H1 (cell line): ENCODE measurements around the gene KDM8. TPM values are rescaled to one million over a fixed set of nuclear protein-coding genes. Genes with fewer than 3 reads are reported as not detected.
A peak's percentile ranks its signal among the peaks of the same experiment; 100 is the strongest.

ENCODE experiments used
- CTCF ChIA-PET: fragments of 300-600 bp; sonication (Branson Sonifier 250); formaldehyde crosslinking; loops from one replicate; lab custom pipeline; 2021; ENCODE audit not compliant: partially characterized antibody; lab: Charles Lee
- POLR2A ChIA-PET: fragments of 300-600 bp; sonication (Branson Sonifier 250); formaldehyde crosslinking; loops from one replicate; lab custom pipeline; 2021; ENCODE audit warnings: inconsistent platforms; ENCODE audit not compliant: partially characterized antibody; lab: Charles Lee
- DNase-seq, 2 experiments: peaks; one replicate each; pipeline versions ENCODE4 v3.0.0 to v3.0.0-alpha.2; 2010 to 2022; ENCODE audit warnings: low spot score in 2 of 2, low read depth in 1 of 2, mixed read lengths in 1 of 2
- FAIRE-seq: peaks from 2 replicates; lab custom pipeline; 2011; peaks lifted over from hg19 to GRCh38; lab: Jason Lieb, UNC
- H2AFZ ChIP-seq: 2 replicates; pipeline ENCODE4 v1.8.1; 2012; ENCODE audit warnings: low read length, inconsistent platforms
- H2AK5ac ChIP-seq: 2 replicates; pipeline ENCODE4 v1.6.1; 2013; ENCODE audit warnings: low read depth, low read length
- H2BK120ac ChIP-seq: replicated peaks from 2 replicates; pipeline ENCODE3; 2013; ENCODE audit warnings: low read depth, low read length, inconsistent platforms
- H2BK12ac ChIP-seq: 2 replicates; pipeline ENCODE4 v1.6.1; 2013; ENCODE audit warnings: low read depth, low read length
- H2BK15ac ChIP-seq: 2 replicates; pipeline ENCODE4 v1.6.1; 2013; ENCODE audit warnings: low read length
- H2BK20ac ChIP-seq: 2 replicates; pipeline ENCODE4 v1.6.1; 2013; ENCODE audit warnings: low read length
- H2BK5ac ChIP-seq: 2 replicates; pipeline ENCODE4 v1.6.1; 2013; ENCODE audit warnings: low read depth, low read length
- H3K14ac ChIP-seq: 2 replicates; pipeline ENCODE4 v1.6.1; 2013; ENCODE audit warnings: inconsistent platforms; ENCODE audit not compliant: insufficient read length
- H3K18ac ChIP-seq: 2 replicates; pipeline ENCODE4 v1.6.1; 2013; ENCODE audit warnings: low read length; ENCODE audit errors: extremely low read depth
- H3K23ac ChIP-seq: 2 replicates; pipeline ENCODE4 v1.6.1; 2013; ENCODE audit warnings: inconsistent platforms; ENCODE audit not compliant: insufficient read length
- H3K23me2 ChIP-seq: 2 replicates; pipeline ENCODE4 v1.6.1; 2013; ENCODE audit warnings: low read depth, low read length
- H3K27ac ChIP-seq: 2 replicates; pipeline ENCODE4 v1.6.1; 2011; ENCODE audit warnings: low read depth, low read length, inconsistent platforms
- H3K27me3 ChIP-seq, 4 experiments: replicated peaks in 1 of 4; 1 replicate in 1 of 4; 2 replicates in 3 of 4; pipeline versions ENCODE4 v1.6.1 to v1.8.1; 2011 to 2013; ENCODE audit warnings: low read length in 3 of 4, mild to moderate bottlenecking in 3 of 4, inconsistent platforms in 2 of 4, mixed read lengths in 2 of 4, moderate library complexity in 1 of 4; ENCODE audit not compliant: control insufficient read depth in 3 of 4, insufficient read depth in 3 of 4; ENCODE audit errors: extremely low read depth in 1 of 4
- H3K36me3 ChIP-seq, 4 experiments: 2 replicates each; pipeline versions ENCODE4 v1.6.1 to v1.8.1; 2011 to 2013; ENCODE audit warnings: mild to moderate bottlenecking in 4 of 4, low read length in 3 of 4, moderate library complexity in 2 of 4, control low read depth in 1 of 4, inconsistent platforms in 1 of 4; ENCODE audit not compliant: insufficient read depth in 4 of 4, control insufficient read depth in 2 of 4
- H3K4ac ChIP-seq: replicated peaks from 2 replicates; pipeline ENCODE3; 2013; ENCODE audit warnings: low read length, low read depth, mixed read lengths, inconsistent platforms; ENCODE audit not compliant: insufficient read length
- H3K4me1 ChIP-seq, 4 experiments: replicated peaks in 1 of 4; 1 replicate in 1 of 4; 2 replicates in 3 of 4; pipeline versions ENCODE4 v1.6.1 to v1.8.1; 2011 to 2013; ENCODE audit warnings: low read length in 3 of 4, inconsistent platforms in 2 of 4, mixed read lengths in 1 of 4; ENCODE audit not compliant: insufficient read depth in 4 of 4, control insufficient read depth in 3 of 4
- H3K4me2 ChIP-seq, 2 experiments: 2 replicates each; pipeline versions ENCODE4 v1.6.1 to v1.8.1; 2011 to 2013; ENCODE audit warnings: low read depth in 2 of 2, low read length in 2 of 2, control low read depth in 1 of 2, inconsistent platforms in 1 of 2, mild to moderate bottlenecking in 1 of 2; ENCODE audit not compliant: insufficient read depth in 1 of 2
- H3K4me3 ChIP-seq, 4 experiments: fragments of 200-600, 300-600 bp in 1 of 4; sonication (generic), shearing (Covaris generic), sonication (Bioruptor Twin) in 1 of 4; 2 replicates each; pipeline versions ENCODE4 v1.5.1 to v1.8.1; 2011 to 2016; ENCODE audit warnings: low read length in 4 of 4, low read depth in 3 of 4, control low read depth in 2 of 4, inconsistent platforms in 2 of 4, mild to moderate bottlenecking in 2 of 4, mixed read lengths in 1 of 4, moderate library complexity in 1 of 4; ENCODE audit not compliant: insufficient read depth in 2 of 4; ENCODE audit errors: extremely low read depth in 1 of 4
- H3K56ac ChIP-seq: replicated peaks from 2 replicates; pipeline ENCODE3; 2013; ENCODE audit warnings: low read depth, mild to moderate bottlenecking, mixed read lengths, low read length, inconsistent platforms; ENCODE audit not compliant: insufficient read length
- H3K79me1 ChIP-seq: 2 replicates; pipeline ENCODE4 v1.6.1; 2013; ENCODE audit warnings: low read depth, low read length, control low read depth
- H3K79me2 ChIP-seq, 2 experiments: 2 replicates each; pipeline versions ENCODE4 v1.6.1 to v1.8.1; 2012 to 2013; ENCODE audit warnings: low read length in 2 of 2, mild to moderate bottlenecking in 2 of 2, inconsistent platforms in 1 of 2; ENCODE audit not compliant: insufficient read depth in 2 of 2, control insufficient read depth in 1 of 2
- H3K9ac ChIP-seq, 4 experiments: replicated peaks in 1 of 4; 1 replicate in 1 of 4; 2 replicates in 3 of 4; pipeline versions ENCODE4 v1.6.1 to v1.8.1; 2011 to 2013; ENCODE audit warnings: low read depth in 3 of 4, low read length in 3 of 4, control low read depth in 2 of 4, mild to moderate bottlenecking in 2 of 4, moderate library complexity in 2 of 4, inconsistent platforms in 1 of 4; ENCODE audit errors: extremely low read depth in 1 of 4
- H3K9me3 ChIP-seq, 2 experiments: 2 replicates each; pipeline versions ENCODE4 v1.6.1 to v1.8.1; 2012 to 2013; ENCODE audit warnings: mild to moderate bottlenecking in 2 of 2, moderate library complexity in 2 of 2, control low read depth in 1 of 2, inconsistent platforms in 1 of 2, low read depth in 1 of 2, low read length in 1 of 2, mixed read lengths in 1 of 2; ENCODE audit not compliant: insufficient read depth in 2 of 2
- H4K20me1 ChIP-seq, 2 experiments: replicated peaks in 1 of 2; 2 replicates each; pipeline versions ENCODE3 to v1.8.1; 2011 to 2013; ENCODE audit warnings: inconsistent platforms in 2 of 2, low read length in 2 of 2, mild to moderate bottlenecking in 1 of 2; ENCODE audit not compliant: insufficient read depth in 2 of 2, control insufficient read depth in 1 of 2
- H4K5ac ChIP-seq: 2 replicates; pipeline ENCODE4 v1.6.1; 2013; ENCODE audit warnings: low read length, low read depth, mixed read lengths, inconsistent platforms; ENCODE audit not compliant: insufficient read length
- H4K8ac ChIP-seq: 2 replicates; pipeline ENCODE4 v1.8.0; 2013; ENCODE audit warnings: mild to moderate bottlenecking, moderate library complexity, low read length, inconsistent platforms; ENCODE audit not compliant: insufficient read depth; ENCODE audit errors: extremely low read depth
- H4K91ac ChIP-seq: replicated peaks from 2 replicates; pipeline ENCODE3; 2013; ENCODE audit warnings: low read length, mixed read lengths, inconsistent platforms; ENCODE audit not compliant: insufficient read length
- BACH1 ChIP-seq: IDR thresholded peaks from 2 replicates; pipeline ENCODE4 v1.6.1; 2012; ENCODE audit warnings: low read length, improper control_type of control experiment
- KDM1A ChIP-seq: fragments of 200-600, 300-600 bp; sonication (generic); IDR thresholded peaks from 2 replicates; pipeline ENCODE4 v1.7.1; 2016; ENCODE audit warnings: mild to moderate bottlenecking, low read length, borderline replicate concordance
- NANOG ChIP-seq: IDR thresholded peaks from 2 replicates; pipeline ENCODE4 v1.6.1; 2011; ENCODE audit warnings: low read length, low read depth, mild to moderate bottlenecking, inconsistent platforms; ENCODE audit not compliant: insufficient read depth, poor library complexity, severe bottlenecking
- WGBS, 2 experiments: shearing (Covaris generic) in 1 of 2; methylation state at CpG; one replicate each; pipeline versions ENCODE4 v1.1.6 to v1.1.7; 2013 to 2015; ENCODE audit warnings: low lambda C conversion rate in 2 of 2, mixed read lengths in 2 of 2, inconsistent platforms in 1 of 2, low coverage in 1 of 2, missing lambda C conversion rate in 1 of 2; ENCODE audit not compliant: insufficient replicate concordance in 2 of 2, insufficient coverage in 1 of 2, insufficient read length in 1 of 2; ENCODE audit errors: extremely low coverage in 1 of 2, missing lambda C conversion rate in 1 of 2; 5-methylcytosine and 5-hydroxymethylcytosine counted together
- polyA plus RNA-seq, 7 experiments: library from polyadenylated mRNA; depleted of rRNA in 3 of 7; stranded (reverse) in 5 of 7; unstranded in 2 of 7; fragments of >200 nt in 5 of 7; fragments of 200-250 nt in 2 of 7; gene quantifications; 1 replicate in 5 of 7; 2 replicates in 1 of 7; 4 replicates in 1 of 7; pipeline versions ENCODE4 v1.2.1 to v1.2.3, GENCODE V29; 2011 to 2013; ENCODE audit warnings: missing spikeins in 2 of 7, mixed read lengths in 2 of 7
- total RNA-seq: library from RNA; stranded (reverse); fragmentation: NEBNext Ultra II Directional; extraction: Animal tissue kit (Norgen Biotek cat#: 25700); gene quantifications from 2 replicates; pipeline ENCODE4 v1.2.1, GENCODE V29; 2021

Gene KDM8
- total and polyA plus RNA-seq, 2 of the 8 experiments (the other 6 are each of a cell fraction or from before 2014, with no cell fraction given) = 10.3 to 12.8 TPM

DNA sequence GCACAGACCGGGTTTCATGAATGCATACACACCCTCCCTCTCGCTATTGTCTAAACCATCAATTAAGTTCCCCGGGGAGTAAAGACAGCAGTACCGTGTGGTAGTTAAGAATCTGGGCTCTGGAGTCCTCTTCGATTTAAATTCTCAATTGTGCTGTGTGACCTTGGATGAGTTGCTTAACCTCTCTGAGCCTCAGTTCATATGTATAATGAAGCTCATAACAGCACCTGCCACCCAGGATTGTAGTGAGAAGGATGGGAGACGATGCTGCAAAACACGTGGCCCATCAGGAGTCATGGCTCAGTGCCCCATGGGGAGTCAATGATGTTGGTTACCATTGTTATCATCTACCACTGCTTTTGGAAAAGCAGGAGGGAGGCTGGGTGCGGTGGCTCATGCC lies 34.5 kb upstream of the KDM8 start:
- Histone ChIP-seq H3K4me1 (no peaks in the 10 kb centered on the region), H2BK5ac (no peak overlapping the region), H3K18ac (no peak overlapping the region), H3K9ac (no peak overlapping the region), H4K5ac (no peak overlapping the region), H3K79me1 (no peaks in the 10 kb centered on the region), H3K56ac (no peak overlapping the region), H3K4ac (no peak overlapping the region), H2BK15ac (no peak overlapping the region), H3K36me3 (no peaks in the 10 kb centered on the region), H3K79me2 (no peaks in the 10 kb centered on the region), H3K27me3 (no peaks in the 10 kb centered on the region; a peak in 1 of 7 replicates), H4K8ac (no peak overlapping the region), H3K23ac (no peak overlapping the region), H2AK5ac (no peak overlapping the region), H3K14ac (no peak overlapping the region), H2BK120ac (no peak overlapping the region), H4K91ac (no peak overlapping the region), H4K20me1 (no peaks in the 10 kb centered on the region), H2AFZ (no peak overlapping the region), H3K4me3 (no peak overlapping the region), H3K9me3 (no peaks in the 10 kb centered on the region; a peak in 1 of 4 replicates), H2BK20ac (no peak overlapping the region), H3K23me2 (no peaks in the 10 kb centered on the region), H3K27ac (no peak overlapping the region), H2BK12ac (no peak overlapping the region), H3K4me2 (no peak overlapping the region)
- TF ChIP-seq NANOG (no peak), BACH1 (no peak), KDM1A (peak; percentile 78; the same call in 1 of the 2 replicates)
- ChIA-PET POLR2A (no interaction called here), CTCF (interaction anchor here (1.5 to 8.3 kb wide), 3 partner anchors 10 to 19 kb away, joined by 3 to 69 read pairs (median 41); no protein-coding TSS in a partner anchor)
- no peak for FAIRE-seq
- no peak for DNase-seq
- 93% methylated on average over 8 of the region's 8 CpGs; no CpG with 5 or more reads in 1 of the 2 experiments for WGBS, 2 experiments
